ENCODE data around the gene LRRN1. TPM values are rescaled to one million over a fixed set of nuclear protein-coding genes. Genes with fewer than 3 reads are reported as not detected.
A peak's percentile ranks its signal among the peaks of the same experiment; 100 is the strongest.

LRRN1 gene
- total RNA-seq: 21.4 TPM

DNA sequence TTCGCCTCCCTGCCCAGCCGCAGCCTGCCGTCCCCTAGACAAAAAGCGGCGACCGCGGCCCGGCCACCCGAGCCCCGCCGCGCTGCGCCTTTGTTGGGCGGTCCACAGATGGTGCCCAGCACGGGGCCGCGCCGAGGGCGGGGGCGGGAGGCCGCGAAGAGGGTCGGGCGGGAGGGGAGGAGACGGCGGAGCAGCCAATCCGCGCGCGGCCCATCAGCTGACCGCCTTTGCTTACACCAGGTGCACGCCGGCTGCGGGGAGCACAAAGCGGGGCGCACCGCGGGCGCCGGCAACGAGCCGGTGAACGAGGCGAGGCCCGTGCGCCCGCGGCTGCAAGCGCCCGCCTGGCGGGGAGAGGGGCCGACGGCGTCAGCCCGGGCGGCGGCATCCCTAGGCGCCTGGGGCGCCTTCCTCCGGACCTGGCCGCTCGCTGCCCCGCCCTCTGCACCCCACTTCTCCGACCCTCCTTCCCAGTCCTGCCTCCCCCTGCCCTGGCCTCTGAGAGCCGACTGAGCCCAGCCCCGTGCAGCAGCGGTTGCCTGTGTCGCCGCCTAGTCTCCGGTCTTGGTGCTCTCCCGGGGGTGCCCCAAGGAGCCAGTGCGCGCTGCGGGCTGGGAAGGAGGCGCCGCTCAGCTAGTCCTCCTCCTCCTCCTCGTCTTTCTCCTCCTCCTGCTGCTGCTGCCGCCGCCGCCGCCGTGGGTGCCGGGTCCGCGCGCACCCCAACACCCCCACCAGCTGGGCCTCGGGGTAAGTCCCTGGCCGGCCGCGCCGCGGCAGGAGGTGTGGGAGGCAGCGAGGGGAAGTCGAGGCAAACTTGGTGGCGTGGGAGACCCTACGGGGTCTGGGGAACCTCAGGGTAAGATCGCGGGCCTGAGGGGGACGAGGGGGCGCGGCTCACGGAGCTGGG is at the start of gene LRRN1:
Gene LRRN1, plus strand, starts transcription at position 259 of the 907 bp plus-strand sequence. CDS start 45,211 bp downstream, outside the sequence.
- DNase-seq: peak; percentile 83

DNA sequence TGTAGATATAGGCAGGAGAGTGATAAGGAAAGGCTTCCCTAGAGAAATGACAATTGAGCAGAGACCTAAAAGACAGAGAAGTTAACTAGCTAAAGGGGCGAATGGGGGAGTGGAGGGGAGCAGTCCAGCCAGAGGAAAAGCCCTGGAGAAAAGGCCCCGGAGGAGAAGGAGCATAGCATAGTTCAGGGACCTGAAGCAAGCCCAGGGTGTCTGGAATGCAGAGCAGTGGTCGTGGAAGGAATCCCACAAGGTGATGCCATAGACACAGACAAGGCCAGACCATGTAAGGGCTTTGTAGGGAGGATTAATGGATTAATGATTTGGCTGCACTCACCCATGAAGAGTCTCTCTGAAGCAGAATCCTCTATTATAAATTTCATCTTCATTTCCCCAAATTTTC is 45.8 kb upstream of the LRRN1 start:
- DNase-seq: no peak

GRCh38 chr3:3765661-3766060 is 33.6 kb upstream of the LRRN1 start:
- DNase-seq: no peak

DNA sequence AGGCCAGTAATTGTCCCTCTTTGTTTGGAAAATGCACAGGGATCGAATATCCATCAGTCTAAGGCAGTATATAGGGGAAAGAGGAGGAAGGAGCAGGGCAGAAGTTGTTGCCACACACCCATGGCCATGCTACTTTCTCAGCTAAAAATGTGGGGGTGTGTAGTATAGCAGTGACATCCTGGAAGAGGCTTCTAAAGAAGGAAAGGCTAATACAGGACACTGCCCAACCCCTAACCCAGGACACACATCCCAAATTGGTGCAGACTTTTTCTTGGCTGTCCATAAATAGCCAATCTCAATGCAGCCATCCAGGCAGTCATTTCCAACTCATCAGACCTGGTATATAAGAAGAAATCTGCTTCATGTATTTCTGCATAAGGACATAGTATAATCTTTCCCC is 33.1 kb upstream of the LRRN1 start:
- DNase-seq: no peak

- no peak for DNase-seq
Measured at GRCh38 chr3:3771094-3771493, 28.1 kb upstream of the LRRN1 start.

GRCh38 chr3:3771567-3771966 is 27.7 kb upstream of the LRRN1 start:
- DNase-seq: no peak

- no peak for DNase-seq
Measured at GRCh38 chr3:3772338-3772737, 26.9 kb upstream of the LRRN1 start.

- DNase-seq: no peak
Measured at GRCh38 chr3:3772920-3773319, 26.3 kb upstream of the LRRN1 start.

- DNase-seq: no peak
Measured at GRCh38 chr3:3776607-3777006, 22.6 kb upstream of the LRRN1 start.

DNA sequence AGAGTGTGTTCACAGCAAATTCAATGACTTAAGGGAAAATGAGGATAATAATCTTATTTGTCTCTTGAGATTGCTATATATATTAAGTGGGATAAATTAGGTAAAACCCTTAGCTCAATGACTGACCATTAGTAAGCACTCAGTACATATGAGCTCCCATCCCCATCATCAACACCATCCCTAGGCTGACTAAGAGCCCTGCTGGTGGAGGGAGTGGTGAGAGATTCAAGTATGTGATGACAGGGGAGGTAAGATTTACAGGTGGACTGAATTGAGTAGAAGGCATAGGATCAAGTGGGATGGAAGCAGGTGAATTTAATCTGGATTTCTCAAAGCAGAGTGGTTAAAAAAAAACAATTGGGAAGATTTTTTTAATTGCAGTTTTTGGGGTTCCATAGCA is 21.0 kb upstream of the LRRN1 start:
- DNase-seq: no peak

DNA sequence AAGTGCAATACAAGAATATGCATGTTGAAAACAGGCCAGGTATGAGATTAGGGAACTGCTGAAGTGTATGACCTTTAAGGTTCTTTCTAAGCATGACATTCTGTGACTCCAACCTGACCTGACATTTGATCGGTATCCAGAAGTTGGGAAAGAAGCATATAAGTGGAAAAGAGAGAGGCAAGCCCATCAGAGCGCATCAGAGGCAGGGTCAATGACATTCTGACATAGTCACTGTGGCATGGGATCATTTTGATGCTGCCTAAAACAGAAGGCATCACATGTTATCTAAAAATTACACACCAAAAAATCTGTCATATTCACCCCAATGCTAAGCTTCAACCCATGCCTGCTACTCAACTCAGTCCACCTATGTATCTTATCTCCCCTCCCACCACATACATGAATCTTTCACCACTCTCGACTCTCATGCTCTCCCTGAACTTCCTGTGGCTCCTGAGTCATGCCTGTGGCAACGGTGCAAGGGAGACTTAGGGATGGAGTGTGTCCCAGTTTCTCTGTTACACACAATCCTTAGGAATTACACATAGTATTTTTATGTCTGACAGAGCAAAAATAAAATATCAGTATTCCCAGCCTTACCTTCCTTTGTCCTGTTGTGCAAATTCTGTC is 20.5 kb upstream of the LRRN1 start:
- no peak for DNase-seq

- no peak for DNase-seq
Measured at GRCh38 chr3:3782457-3782856, 16.8 kb upstream of the LRRN1 start.

DNA sequence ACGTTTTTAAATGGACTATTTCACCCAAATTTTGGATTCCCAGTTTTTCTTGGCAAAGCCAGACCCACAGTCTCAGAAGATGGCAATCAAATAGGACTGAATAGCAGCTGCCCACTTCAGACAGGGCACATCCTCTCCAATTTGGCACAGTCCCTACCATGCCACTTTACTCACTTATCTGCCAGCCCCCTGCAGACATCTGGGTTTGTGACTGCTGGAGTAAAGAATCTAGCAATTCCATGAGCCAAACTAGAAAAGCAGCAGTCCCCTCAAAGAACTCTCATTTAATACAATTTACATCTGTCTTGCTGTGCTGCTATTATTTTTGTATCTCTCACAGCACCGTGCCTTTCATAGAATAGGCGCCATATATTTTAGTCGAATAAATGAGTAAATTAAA is 16.0 kb upstream of the LRRN1 start:
- no peak for DNase-seq

DNA sequence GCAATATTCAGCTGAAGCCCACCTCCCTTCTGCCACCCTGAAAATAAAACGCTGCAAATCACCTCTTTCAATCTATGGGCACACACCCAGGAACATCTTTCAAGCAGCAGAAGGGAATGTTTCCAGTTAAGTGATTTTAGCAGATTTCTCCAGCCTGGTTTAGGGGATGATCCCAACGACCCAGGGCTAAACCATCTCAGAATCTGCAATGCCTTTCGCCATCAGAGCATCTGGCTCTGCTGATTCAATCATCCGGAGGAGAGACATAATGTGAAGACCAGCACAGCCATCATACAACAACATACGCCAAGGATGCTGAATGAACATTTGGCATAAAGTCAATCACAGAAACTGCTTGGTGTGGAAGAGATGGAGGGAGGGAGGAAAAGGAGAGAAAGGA is 15.5 kb upstream of the LRRN1 start:
- no peak for DNase-seq

DNA sequence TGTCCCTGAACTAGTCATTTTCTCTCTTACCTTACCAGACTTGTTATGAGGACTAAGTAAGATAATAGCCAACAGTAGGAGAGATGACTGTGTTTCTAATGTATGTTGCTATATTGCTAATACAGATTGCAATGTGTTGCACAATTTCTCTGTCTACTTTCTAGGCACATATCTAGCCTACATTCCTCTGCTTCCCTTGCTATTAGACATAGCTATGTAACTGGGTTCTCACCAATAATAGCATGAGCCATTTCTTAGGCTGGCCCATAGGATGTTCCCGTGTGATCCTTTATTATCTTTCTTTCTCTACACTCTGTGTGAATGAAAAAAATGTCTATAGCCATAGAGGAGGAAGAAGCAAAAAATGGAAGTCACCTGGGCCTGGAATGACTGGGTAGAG is 6.8 kb upstream of the LRRN1 start:
- DNase-seq: no peak

DNA sequence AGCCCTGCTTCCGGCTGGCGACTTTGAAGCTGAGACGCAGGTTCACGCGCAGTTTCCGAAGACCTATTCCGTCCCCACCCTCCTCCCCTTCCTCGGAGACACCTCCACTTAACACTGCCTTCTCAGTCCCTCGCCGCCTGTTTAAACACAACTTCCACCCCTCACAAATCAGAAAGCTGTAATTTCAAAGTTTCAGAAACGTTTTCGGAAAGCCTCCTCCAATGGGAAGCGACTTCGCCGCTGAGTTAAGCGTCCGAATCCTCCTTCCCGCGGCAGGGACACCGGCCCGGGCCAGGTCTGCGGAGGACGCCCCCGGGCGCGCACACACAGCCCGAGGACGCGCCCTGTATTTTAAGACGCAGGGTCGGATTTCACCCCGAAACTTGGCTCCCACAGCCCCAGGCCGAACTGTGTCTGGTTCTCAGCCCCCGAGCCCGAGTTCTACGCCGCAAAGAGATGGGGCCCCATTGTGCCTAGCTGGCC is 559 bp upstream of the LRRN1 start:
- peak; percentile 42 for DNase-seq

GRCh38 chr3:3800080-3800455 is 837 bp downstream of the LRRN1 start:
- peak; percentile 23 for DNase-seq

DNA sequence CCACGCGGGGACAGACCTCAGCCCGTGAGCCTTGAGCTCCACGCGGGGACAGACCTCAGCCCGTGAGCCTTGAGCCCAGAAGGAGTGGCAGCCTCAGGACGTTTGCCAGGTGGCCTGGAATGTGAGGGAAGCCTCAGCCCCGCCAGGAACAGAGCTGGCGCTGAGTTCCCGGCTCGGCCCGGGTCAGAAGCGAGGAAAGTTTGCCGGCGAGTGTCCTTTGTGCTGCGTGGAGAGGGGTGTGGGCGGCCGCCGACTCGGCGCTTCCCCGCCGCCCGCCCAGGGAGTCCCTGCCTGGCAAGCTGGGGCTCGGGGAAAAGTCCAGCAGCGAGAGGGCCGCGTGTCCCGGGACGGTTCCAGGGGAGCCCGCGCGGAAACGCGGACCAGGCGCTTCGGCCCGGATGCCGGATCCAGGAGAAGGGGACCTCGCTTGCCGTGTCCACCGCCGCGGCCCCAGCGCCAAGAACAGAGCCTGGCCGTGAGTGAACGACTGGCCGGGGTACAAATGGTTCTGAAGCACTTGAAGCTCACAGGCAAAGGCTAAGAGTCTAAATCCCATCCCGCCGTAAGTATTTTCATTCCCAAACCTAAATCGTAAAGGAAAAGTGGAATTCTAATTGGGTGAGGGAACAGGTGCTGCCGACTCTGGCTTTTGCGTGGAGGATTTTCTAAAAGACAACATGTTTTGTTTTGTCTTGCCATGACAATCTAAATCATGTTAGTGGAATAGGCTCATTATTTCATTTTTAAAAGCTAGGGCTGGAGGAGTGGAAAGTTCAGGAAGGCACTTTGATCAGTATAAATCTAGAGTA is 1.7 kb downstream of the LRRN1 start:
- no peak for DNase-seq

GRCh38 chr3:3801494-3801841 is 2.2 kb downstream of the LRRN1 start:
- no peak for DNase-seq

DNA sequence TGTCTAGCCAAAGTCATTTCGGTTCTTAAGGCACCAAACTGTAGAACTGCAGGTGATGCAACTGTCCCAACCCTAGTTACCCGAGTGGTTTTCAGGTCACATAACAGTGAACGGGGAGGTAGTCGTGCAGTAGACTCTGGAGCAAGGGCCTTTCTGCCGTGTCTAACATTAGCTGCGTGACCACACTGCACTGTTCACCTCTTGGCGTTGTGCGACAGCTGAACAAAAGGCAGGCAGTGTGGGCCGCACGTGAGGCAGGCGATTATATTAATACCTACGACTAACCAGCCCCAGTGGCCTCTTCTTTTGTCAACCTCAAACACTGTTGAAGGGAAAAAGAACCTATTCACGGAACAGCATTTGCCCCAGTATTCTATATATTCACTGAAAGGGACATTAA is 2.8 kb downstream of the LRRN1 start:
- DNase-seq: no peak

GRCh38 chr3:3804560-3804959 is 5.3 kb downstream of the LRRN1 start:
- DNase-seq: no peak

DNA sequence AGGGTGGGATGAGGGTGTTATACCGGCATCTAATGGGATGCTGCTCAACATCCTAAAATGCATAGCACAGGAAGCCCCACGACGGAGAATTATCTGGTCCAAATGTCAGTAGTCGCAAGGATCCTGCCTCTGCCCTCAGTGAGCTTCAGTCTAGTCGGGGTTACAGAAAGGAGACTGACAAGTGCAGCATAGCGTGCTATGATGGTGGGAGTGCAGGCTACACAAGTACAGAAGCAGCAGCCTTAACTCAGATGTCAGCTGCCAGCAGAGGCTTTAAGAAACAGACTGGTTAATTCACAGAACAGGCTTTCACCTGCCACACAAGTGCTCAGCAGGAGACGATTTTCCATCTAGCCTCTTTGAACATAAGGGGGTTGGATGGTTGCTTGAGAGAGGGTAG is 6.9 kb downstream of the LRRN1 start:
- no peak for DNase-seq

DNA sequence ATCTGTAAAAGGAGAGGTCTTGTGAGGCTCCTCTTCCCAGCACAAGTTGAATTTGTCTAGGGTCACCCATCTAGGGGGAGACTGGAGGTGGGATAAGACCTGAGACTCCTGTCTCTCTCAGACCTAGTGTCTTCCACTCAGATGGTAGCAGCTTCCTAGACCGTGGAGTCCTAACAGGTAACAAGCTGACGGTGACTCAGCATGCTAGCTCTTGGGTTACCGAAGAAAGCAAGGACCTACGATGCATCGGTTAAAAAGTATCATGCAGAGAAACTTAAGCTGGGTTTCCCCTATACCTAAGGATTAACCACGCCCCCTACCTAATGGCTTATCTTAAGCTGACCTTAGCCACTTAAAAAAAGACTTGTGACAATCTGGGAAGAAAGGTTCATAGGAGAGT is 7.6 kb downstream of the LRRN1 start:
- no peak for DNase-seq

Measured in occipital lobe (tissue), 2 donors.